Dedifferentiated amniotic fluid mesenchymal stem cell (primary cell): ENCODE data around the gene MACROD2.

ENCODE experiments used
- DNase-seq: peaks from one replicate; pipeline ENCODE4 v3.0.0-alpha.2; 2016; ENCODE audit errors: extremely low spot score

Gene MACROD2

GRCh38 chr20:15047042-15047441, 1051.7 kb downstream of the MACROD2 start:
- DNase-seq, result no peak

GRCh38 chr20:15047601-15048000, 1052.3 kb downstream of the MACROD2 start:
- DNase-seq, result no peak

GRCh38 chr20:15056246-15056645, 1060.9 kb downstream of the MACROD2 start:
- no peak for DNase-seq

- DNase-seq, result no peak
Measured at GRCh38 chr20:15058841-15059240, 1063.5 kb downstream of the MACROD2 start.

- peak; percentile 22 for DNase-seq
Measured at GRCh38 chr20:15059438-15059837, 1064.1 kb downstream of the MACROD2 start.

- no peak for DNase-seq
Measured at GRCh38 chr20:15060265-15061060, 1065.1 kb downstream of the MACROD2 start.

GRCh38 chr20:15061061-15061430, 1065.7 kb downstream of the MACROD2 start:
- DNase-seq, result no peak

- DNase-seq, result no peak
Measured at GRCh38 chr20:15061955-15062354, 1066.6 kb downstream of the MACROD2 start.

- no peak for DNase-seq
Measured at GRCh38 chr20:15063081-15063480, 1067.8 kb downstream of the MACROD2 start.

GRCh38 chr20:15064741-15065140, 1069.4 kb downstream of the MACROD2 start:
- DNase-seq, result no peak

- DNase-seq, result no peak
Measured at GRCh38 chr20:15065794-15066193, 1070.5 kb downstream of the MACROD2 start.

GRCh38 chr20:15068486-15068885, 1073.2 kb downstream of the MACROD2 start:
- no peak for DNase-seq

GRCh38 chr20:15069355-15069754, 1074.0 kb downstream of the MACROD2 start:
- DNase-seq, result no peak

- no peak for DNase-seq
Measured at GRCh38 chr20:15071085-15071808, 1075.9 kb downstream of the MACROD2 start.

GRCh38 chr20:15072316-15072715, 1077.0 kb downstream of the MACROD2 start:
- no peak for DNase-seq

GRCh38 chr20:15075586-15075985, 1080.3 kb downstream of the MACROD2 start:
- no peak for DNase-seq

- DNase-seq, result no peak
Measured at GRCh38 chr20:15076785-15077184, 1081.5 kb downstream of the MACROD2 start.

- DNase-seq, result no peak
Measured at GRCh38 chr20:15077733-15078250, 1082.5 kb downstream of the MACROD2 start.

- no peak for DNase-seq
Measured at GRCh38 chr20:15079594-15080340, 1084.5 kb downstream of the MACROD2 start.

GRCh38 chr20:15081261-15081660, 1085.9 kb downstream of the MACROD2 start:
- DNase-seq, result no peak

GRCh38 chr20:15091421-15092037, 1096.2 kb downstream of the MACROD2 start:
- DNase-seq, result no peak

GRCh38 chr20:15098351-15098750, 1103.0 kb downstream of the MACROD2 start:
- no peak for DNase-seq
